ENCODE measurements around the gene DTX3.

Gene DTX3

DNA sequence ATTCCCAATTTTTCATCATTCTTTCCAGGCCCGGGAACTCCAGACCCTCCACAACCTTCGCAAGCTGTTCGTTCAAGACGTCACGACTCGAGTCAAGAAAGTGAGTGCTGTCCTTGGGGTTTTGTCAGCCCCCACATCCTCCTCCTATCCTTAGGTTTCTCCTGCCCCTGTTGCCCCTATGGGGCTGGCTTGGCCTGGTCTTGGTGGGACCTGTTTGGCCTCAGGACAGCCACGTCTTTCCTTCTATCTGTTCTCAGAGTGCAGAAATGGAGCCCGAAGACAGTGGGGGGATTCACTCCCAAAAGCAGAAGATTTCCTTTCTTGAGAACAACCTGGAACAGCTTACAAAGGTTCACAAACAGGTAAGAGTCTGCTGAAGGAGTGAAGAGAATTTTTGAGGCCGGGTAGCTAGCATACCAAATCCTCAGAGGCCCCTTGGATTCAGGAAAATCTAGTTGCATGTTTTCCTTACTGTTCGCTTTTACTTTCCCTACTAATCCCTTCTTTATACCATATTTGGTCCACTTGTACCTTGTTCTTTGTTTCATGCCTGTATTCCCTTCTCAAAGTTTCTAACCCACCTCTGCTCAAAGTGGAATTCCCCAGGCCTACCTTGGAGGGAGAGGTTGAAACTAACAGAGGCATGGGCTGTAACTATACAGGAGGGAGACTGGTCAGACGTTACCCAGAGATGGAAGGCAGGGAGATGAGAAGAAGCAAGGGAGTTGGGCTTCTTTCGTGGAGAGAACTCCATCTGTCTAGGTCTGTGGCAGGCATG is 26.5 kb upstream of the DTX3 start:
- no peak overlapping the region for H3K4me3 ChIP-seq (ENCODE audit: low read depth, low read length)
- TF ChIP-seq, protein P1, sequence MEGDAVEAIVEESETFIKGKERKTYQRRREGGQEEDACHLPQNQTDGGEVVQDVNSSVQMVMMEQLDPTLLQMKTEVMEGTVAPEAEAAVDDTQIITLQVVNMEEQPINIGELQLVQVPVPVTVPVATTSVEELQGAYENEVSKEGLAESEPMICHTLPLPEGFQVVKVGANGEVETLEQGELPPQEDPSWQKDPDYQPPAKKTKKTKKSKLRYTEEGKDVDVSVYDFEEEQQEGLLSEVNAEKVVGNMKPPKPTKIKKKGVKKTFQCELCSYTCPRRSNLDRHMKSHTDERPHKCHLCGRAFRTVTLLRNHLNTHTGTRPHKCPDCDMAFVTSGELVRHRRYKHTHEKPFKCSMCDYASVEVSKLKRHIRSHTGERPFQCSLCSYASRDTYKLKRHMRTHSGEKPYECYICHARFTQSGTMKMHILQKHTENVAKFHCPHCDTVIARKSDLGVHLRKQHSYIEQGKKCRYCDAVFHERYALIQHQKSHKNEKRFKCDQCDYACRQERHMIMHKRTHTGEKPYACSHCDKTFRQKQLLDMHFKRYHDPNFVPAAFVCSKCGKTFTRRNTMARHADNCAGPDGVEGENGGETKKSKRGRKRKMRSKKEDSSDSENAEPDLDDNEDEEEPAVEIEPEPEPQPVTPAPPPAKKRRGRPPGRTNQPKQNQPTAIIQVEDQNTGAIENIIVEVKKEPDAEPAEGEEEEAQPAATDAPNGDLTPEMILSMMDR (conservative IDR thresholded peaks at IDR 0.05; ENCODE audit: low read depth, low read length), result no peak
- DNase-seq (ENCODE audit: low read depth), result no peak

DNA sequence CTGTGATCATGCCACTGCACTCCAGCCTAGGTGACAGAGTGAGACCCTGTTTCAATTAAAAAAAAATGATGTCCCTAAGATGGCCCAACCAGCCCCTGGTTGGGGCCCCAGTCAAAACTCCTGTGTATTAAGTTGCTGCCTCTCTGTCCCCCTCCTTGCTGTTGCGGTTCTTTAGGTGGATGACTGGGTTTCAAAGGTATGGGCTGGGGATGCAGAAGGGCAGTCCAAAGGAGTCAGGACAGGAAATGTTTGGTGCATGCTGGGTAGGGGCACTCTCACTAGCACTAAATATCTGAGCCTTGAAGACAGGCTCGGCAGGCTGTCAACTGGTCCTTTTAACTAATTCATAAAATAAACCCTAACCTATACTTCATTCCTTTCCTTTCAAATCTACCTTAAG is 25.6 kb upstream of the DTX3 start:
- peak; percentile 13 for DNase-seq (ENCODE audit: low read depth)
- no peak overlapping the region for H3K4me3 ChIP-seq (ENCODE audit: low read depth, low read length)
- TF ChIP-seq, protein P1 (conservative IDR thresholded peaks at IDR 0.05; ENCODE audit: low read depth, low read length), result no peak

DNA sequence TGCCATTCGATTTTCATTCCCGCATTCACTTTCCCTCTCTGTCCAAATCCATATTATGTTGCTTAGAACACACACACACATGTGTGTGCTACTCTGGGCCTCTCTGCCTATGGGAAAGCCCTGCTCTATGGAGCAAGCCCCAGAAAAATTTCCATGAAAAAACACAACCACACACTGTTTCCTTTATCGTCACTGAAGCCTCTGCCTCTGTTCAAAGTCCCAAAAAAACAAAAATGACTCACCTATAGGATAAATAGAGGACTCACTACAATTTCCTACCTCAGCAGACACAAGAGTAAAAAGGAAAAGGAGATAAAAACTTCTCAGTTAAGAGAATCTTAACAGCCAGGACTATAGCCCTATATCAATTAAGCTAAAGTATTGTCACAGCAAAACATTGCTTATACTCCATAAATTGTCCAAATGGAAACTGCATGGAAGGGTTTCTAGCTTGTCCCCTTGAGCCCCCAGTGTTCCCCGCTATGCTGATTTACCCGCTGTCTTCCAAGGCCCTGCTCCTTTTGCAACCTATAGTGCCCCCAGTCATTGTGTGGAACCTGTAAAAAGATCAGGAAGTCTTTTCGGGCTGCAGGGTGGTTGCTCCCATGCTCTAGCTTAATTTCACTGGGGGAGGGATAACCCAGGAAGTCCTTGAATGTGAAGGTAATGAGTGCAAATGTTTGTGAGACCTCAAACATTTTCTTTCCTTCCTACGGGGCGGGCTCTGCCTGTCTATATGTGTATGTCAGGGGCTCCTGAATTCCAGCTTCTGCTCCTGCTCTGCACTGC is 24.8 kb upstream of the DTX3 start:
- no peak for DNase-seq (ENCODE audit: low read depth)
- no peak overlapping the region for H3K4me3 ChIP-seq (ENCODE audit: low read depth, low read length)
- TF ChIP-seq, protein P1 (conservative IDR thresholded peaks at IDR 0.05; ENCODE audit: low read depth, low read length), result no peak

DNA sequence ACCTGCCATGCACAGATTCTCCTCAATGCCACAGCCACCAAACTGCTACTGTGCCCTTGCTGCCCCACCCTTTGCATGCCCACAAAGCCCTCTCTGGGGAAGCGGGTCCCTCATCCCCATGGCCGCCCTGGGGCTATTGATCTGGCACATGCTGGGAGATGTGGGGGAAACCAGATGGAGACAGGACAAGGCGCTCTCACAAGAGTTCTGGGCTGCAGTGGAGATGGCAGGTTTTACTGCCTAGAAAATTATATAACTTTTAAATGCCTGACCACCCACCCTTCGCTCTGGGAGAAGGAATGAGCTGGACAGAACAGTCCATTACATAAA is 24.2 kb upstream of the DTX3 start:
- no peak overlapping the region for H3K4me3 ChIP-seq (ENCODE audit: low read depth, low read length)
- TF ChIP-seq, protein P1 (conservative IDR thresholded peaks at IDR 0.05; ENCODE audit: low read depth, low read length), result no peak
- DNase-seq (ENCODE audit: low read depth), result no peak

DNA sequence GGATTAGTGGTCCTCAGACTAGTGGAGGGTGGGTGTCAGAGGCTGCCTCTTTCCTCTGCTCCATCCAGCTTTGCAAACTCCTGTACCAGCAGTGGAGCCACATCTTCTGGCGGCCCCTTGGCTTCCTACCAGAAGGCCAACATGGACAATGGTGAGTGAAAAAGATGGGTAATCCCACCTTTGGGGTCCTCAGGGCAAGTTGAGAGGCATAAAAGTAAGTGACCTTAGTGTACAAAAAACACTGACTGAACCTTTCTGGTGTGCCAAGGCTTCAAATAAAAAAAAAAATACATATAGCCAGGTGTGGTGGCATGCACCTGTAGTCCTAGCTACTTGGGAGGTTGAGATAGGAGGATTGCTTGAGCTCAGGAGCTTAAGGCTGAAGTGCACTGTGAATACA is 22.8 kb upstream of the DTX3 start:
- TF ChIP-seq, protein P1 (conservative IDR thresholded peaks at IDR 0.05; ENCODE audit: low read depth, low read length), result no peak
- no peak for DNase-seq (ENCODE audit: low read depth)
- H3K4me3 ChIP-seq (ENCODE audit: low read depth, low read length), result no peak overlapping the region

DNA sequence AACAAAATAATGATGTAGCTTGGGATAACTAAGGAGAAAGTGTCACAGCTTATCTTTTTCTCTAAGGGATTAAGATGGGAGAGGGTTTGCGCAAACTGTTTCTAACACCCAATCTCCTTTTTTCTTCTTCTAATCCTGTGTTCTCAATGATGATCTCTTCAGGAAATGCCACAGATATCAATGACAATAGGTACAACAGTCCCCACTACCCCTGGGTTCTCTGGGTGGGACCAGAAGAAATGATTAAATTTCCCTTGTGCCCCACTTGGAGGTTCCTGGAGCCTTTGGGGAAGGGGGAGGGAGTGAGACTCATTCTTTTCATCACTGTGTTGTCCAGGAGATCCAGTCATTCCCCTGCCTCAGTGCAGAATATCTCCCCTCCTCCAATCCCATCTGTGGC is 22.2 kb upstream of the DTX3 start:
- TF ChIP-seq, protein P1 (conservative IDR thresholded peaks at IDR 0.05; ENCODE audit: low read depth, low read length), result no peak
- no peak for DNase-seq (ENCODE audit: low read depth)
- H3K4me3 ChIP-seq (ENCODE audit: low read depth, low read length), result no peak overlapping the region

All from choroid plexus epithelial cell (primary cell).